ENCODE data around the gene CADPS. TPM values are rescaled to one million over a fixed set of nuclear protein-coding genes. Genes with fewer than 3 reads are reported as not detected.

The CADPS gene
- total RNA-seq, 2 experiments from 2014 or later = not detected

DNA sequence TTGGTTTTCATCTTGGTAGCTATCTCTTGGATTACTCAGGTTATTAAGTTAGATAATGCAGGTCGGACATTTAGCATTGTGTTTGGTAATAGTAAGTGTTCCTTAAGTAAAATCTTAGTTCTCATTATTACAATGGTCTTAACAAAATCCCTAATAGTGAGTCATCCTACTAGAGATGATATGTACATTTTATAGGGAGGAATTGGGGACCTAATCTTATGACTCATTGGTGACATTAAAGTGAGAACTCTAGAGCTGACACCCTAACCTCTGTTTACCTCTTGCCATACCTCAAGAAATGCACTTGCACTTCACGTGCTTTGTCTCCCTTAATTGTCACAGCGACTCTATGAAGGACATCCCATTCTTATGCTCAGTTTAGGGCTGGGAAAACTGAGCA lies 174.9 kb downstream of the CADPS start:
- ChIA-PET CTCF (interaction anchor here (1.4 kb wide), 1 partner anchor 12 kb away, joined by 3 read pairs; no protein-coding TSS in a partner anchor), POLR2A (no interaction called here)

DNA sequence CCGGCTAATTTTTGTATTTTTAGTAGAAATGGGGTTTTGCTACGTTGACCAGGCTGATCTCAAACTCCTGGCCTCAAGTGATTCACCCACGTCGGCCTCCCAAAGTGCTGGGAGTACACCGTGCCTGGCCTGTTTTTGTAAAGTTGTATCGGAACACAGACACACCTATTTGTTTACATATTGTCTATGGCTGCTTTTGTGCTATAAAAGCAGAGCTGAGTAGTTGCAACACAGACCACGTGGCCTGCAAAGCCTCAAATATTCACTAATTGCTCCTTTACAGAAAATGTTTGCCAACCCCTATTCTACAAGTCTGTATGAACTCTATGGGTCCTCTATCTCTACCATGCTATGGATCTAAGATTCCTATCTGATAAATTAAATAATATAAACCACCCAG lies 175.5 kb downstream of the CADPS start:
- CTCF ChIA-PET = interaction anchor here (1.4 kb wide), 1 partner anchor 12 kb away, joined by 3 read pairs; no protein-coding TSS in a partner anchor

DNA sequence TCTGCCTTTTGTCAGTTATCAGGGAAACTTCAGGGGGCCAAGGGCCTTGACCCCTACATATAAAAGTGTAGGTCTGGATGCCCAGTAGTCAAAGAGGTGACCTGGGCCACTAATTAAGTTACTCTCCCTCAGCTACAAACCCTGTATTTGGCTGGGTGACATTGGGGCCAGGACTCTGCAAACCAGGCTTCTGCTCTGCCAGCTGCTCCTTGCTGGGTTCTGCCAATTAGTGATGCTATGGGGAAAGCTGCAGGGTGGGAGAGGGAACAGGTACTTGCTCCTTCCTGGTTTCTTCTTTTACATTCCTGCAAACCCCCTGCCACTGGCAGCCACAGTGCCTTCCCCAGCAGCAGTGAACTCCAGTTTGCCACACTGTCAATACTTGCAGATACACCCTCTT lies 179.2 kb downstream of the CADPS start:
- POLR2A ChIA-PET = no interaction called here

More for the DNA sequence above, 175.5 kb downstream of the CADPS start:
- POLR2A ChIA-PET = no interaction called here

DNA sequence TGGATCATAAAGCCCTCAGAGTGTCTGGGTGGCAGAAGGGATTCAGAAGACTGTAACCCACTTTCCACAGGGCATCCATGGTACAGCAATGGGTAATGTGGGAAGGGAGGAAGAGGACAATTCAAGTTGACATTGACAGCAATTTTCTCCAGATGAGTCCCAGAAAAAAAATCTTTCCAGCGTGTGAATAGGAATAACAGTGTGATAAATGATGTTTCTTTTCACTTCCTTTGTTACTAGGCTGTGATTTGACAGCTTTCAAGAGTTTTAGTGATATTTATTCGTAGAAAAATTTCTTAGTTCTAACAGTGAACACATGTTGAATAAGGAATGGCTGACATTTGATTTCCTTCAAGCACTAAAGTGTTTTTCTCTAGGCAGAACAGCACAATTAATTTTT lies 186.4 kb downstream of the CADPS start:
- POLR2A ChIA-PET = no interaction called here
- CTCF ChIA-PET = interaction anchor here (1.0 kb wide), 1 partner anchor 11 kb away, joined by 3 read pairs; no protein-coding TSS in a partner anchor

More for the DNA sequence above, 179.2 kb downstream of the CADPS start:
- CTCF ChIA-PET = interaction anchor here (1.3 kb wide), 1 partner anchor 13 kb away, joined by 3 read pairs; no protein-coding TSS in a partner anchor

DNA sequence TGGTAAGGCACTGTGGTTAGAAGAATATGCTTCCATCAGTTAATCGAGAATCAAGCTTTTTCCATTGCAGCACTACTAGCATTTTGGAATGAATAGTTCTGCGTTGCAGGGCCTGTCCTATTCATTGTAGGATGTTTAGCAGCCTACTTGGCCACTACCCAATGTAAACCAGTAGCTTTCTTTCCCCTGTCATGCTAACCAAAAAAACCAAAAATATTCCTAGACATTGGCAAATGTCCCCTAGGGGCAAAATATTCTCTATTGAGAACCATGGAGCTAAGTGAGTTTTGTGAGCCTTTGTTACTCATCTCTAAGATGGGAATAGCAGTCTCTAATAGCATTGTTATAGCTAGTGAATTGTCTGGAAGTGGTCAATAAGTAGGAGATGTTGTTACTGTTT lies 187.2 kb downstream of the CADPS start:
- CTCF ChIA-PET = interaction anchor here (1.0 kb wide), 1 partner anchor 12 kb away, joined by 3 read pairs; no protein-coding TSS in a partner anchor

DNA sequence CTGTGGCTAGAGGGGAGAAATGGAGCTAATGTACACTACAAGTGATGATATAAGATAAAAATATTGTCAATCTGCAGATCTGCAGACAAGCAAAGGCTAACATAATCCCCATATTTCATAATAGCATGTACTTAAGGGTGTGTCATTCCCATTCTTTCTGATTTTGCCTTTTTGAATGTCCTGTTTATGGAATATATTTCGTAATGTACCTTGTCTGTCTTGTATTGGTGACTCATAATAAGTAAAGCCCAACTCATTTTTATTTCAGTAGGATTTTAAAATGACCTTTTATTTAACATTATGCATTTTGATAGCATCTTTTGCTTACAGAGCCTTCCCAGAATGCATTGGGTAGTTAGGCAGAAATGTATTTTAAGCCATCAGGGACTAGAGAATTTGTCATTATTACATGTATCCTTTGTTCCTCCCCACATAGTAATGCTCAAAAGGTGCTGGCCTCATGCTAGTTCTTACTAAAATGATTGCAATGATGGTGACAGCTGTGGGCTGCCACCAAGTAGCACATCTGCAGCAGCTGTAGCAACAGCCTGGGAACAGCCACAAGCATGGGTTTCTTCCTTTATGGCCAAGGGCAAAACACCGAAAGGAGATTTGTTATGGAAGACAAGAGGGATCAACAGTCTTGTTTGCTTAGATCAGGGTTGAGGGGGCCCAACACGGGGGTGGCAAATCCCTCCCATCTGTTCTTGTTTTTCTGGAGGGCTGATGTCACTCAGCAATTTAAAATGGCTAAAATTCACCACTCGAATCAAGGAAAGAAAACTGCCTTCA lies 188.5 kb downstream of the CADPS start:
- ChIA-PET CTCF (no interaction called here), POLR2A (no interaction called here)

More for the DNA sequence above, 187.2 kb downstream of the CADPS start:
- POLR2A ChIA-PET = no interaction called here

DNA sequence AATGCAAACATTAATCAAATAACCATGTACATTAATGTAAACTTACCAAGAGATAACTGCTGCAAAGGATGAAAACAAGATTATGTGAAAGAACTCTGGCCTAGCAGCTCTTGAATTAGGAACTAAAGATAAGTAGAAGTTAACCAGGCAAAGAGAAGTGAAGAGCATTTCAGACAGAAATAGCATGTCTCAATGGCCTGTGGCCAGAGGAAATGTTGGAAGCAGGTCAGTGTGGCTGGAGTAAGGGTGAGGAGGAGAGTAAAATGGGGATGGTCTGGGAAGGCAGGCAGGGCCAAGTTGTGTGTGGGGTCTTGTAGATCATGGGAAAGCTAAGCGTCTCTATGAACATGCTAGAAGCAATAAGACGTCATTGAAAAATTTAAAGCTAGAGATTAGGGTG lies 192.4 kb downstream of the CADPS start:
- ChIA-PET CTCF (no interaction called here), POLR2A (no interaction called here)

DNA sequence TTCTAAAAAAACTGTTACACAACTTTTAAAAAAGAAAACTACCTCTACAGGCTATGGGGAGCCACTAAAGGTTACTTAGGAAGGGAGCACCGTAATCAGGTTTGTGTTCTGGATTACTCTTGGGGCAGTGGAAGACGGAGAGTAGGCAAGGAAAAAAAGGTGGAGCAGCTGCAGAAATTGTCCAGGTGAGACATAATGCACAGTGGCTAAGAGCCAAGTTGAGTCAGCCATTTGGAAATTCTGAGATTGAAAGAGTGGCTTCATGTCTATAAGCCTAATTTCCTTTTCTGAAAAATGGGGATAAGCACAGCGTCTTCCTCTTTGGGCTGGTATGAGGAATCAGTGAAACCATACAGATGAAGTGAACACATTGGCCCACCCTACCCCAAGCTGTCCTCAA lies 195.2 kb downstream of the CADPS start:
- CTCF ChIA-PET = no interaction called here
- POLR2A ChIA-PET = no interaction called here

DNA sequence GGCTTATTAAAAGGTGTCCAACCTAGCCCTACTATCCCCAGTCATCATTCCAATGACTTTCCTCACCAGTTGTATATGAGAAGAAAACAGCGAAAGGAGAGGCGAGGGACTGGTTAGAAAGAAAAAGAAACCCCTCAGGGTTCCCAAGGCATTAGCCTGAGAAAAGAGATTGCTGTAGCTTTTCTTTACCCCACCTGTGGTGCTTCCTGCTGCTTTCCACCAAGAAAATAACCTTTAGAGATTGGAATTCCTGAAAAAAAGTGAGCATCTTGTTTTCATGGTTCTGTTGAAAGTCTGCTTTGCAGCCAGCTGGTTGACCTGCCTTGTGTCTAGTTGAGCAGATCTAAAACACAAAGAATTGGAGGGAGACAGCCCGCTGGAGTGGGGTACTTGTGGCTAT lies 196.4 kb downstream of the CADPS start:
- ChIA-PET CTCF (no interaction called here), POLR2A (no interaction called here)

DNA sequence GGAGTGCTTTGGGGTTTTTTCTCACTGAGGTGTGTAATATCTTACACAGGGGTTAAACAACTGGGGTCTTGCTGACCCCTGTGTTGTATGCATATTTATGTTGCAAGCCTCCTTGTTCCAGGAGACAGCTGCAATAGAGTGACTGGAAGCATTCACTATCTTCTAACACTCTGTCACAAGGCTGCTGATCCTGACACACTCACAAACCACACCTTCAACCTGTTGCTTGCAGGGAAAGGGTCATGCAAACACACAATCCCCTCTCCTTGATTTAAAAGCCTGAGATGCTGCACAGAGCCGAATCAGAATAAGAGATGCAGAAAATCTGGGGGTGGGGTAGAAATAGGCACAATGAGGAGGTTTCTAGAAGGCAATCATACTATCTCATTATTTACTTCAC lies 197.3 kb downstream of the CADPS start:
- ChIA-PET CTCF (no interaction called here), POLR2A (no interaction called here)

DNA sequence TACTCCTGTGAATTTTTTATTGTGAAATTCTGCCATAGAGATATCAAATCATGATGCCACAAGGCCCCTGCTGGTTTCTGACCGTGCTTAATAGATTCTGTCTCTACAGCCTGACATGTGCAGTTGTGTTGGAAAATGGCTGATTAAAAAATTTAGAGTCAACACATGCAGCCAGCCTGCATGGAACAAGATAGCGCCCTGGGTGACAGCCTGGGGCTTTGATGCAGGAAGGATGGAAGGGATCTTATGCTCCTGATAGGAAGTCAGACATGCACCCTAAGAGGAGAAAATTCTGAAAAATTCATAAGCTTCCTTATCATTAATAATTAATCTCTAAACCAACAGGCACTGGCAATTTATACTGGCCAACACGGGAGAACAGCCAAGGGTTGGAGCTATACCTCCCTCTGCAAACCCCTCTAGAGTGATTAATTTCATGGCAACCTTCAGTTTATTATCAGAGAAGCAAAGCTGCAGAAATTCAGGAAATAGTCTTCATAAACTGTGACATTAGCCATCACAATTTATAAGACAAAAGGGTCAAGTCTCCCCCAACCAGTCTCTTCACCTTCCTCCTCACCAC lies 198.4 kb downstream of the CADPS start:
- CTCF ChIA-PET = no interaction called here
- POLR2A ChIA-PET = no interaction called here

DNA sequence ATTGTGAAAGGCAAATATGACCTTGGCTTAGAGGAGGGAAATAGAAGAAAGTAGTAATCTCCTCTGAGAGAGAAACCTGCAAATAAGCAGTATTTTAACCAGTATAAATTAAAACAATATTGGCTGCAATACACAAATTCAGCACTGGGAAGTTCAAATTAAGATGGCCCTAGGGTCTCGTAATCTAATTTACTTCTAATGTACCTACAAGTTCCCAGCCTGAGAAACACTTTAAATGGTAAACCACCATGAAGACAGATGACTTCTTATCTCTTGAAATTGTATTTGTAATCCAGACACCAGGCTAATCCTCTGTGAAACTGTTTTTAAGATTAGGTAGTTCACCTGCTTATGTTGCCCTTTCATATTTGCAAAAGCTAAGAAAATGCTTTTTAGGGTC lies 199.7 kb downstream of the CADPS start:
- POLR2A ChIA-PET = no interaction called here
- CTCF ChIA-PET = no interaction called here

DNA sequence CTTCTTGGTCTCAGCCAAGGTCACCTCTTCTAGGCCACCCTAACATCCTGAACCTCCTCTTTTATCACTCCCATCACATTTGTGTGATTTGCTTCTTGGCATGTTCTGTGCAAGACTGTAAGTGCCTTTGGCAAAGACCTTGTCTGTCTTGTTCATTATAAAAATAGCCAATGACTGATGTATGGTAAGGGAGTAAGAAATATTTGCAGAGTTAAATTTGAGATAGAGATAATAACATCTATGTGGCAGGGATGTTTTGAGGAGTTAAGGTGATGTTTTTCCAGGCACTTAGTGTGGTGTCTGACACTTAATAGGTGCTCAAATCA lies 202.3 kb downstream of the CADPS start:
- ChIA-PET POLR2A (no interaction called here), CTCF (no interaction called here)

DNA sequence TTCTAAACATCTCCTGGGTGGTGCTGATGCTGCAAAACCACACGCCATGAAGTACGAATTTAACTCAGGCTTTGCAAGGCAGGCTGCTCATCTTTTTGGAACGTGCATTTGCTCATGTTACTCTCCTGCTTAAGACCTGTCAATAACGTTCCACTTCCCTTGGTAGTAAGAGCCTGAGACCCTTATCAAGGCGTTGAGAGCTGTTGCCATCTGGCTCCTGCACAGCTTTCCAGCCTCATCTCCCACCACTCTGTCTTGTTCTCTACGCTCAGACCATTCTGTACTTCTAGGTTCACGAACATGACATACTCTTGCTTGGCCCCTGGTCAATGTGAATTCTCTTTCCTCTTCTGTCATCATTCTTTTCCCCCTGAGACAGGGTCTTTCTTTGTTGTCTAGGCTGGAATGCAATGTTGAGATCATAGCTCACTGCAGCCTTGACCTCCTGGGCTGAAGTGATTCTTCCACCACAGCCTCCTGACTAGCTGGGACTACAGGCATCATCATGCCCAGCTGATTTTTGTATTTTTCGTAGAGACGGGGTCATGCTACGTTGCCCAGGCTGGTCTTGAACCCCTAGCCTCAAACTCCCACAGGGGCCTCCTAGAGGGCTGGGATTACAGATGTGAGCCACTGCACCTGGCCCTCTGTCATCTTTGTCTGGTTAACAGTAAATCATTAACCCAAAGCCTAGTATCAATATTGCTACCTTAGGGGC lies 202.8 kb downstream of the CADPS start:
- CTCF ChIA-PET = no interaction called here
- POLR2A ChIA-PET = no interaction called here

DNA sequence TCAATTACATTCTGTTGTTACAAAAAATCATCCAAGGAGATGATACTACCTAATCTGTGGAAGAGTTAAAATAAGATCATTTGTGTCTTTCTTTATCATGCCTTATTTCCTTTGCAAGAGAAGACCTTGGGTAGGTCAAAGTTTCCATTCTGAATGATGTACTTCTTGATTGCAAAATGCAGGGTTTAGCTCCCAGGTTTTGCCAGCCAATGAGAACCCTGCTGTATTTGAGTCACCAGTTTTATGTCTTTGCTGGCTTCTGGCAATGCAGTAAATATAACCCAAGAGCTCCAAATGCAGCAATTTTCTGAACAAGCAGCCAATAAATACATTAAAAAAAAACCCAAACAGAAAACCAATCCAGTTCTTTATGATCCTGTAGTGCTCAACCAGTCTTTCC lies 204.9 kb downstream of the CADPS start:
- ChIA-PET CTCF (no interaction called here), POLR2A (no interaction called here)

DNA sequence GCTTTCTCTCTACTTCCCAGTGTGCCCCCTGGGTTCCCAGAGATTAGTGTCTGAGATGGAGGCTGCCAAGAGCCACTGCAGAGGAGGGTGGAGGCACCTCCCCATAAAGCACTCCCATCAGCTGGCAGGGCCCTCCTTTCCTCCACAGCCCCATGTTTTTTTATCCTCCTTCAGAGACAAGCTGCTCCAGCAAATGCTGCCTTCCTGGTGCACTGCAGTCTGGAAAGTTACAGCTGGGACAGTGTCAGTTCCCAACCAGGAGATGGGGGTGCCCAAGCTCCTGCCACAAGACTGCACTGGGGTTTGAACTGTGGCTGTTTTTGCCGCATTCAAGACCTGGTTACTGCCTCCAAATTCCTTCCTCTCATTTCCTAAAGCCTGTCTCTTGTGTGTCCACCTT lies 206.1 kb downstream of the CADPS start:
- ChIA-PET POLR2A (no interaction called here), CTCF (no interaction called here)

DNA sequence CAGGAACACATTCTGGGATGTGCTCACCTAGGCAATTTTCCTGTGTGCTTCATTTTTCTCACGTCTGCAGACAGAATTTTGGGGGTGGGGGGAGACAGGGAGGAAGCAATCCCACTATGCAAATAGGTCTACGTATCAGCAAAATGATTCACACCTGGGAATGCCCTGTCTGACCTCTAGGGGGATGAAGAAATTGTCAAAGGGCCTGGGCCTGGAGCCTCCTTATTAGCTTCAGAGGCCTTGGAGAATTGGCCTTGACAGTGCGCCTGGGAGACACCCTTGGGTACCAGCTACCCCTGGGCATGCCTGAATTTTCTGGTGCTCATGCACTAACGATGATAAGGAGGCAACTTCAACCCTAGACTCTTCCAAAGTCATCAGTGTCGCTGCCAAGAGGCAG lies 207.5 kb downstream of the CADPS start:
- POLR2A ChIA-PET = no interaction called here

DNA sequence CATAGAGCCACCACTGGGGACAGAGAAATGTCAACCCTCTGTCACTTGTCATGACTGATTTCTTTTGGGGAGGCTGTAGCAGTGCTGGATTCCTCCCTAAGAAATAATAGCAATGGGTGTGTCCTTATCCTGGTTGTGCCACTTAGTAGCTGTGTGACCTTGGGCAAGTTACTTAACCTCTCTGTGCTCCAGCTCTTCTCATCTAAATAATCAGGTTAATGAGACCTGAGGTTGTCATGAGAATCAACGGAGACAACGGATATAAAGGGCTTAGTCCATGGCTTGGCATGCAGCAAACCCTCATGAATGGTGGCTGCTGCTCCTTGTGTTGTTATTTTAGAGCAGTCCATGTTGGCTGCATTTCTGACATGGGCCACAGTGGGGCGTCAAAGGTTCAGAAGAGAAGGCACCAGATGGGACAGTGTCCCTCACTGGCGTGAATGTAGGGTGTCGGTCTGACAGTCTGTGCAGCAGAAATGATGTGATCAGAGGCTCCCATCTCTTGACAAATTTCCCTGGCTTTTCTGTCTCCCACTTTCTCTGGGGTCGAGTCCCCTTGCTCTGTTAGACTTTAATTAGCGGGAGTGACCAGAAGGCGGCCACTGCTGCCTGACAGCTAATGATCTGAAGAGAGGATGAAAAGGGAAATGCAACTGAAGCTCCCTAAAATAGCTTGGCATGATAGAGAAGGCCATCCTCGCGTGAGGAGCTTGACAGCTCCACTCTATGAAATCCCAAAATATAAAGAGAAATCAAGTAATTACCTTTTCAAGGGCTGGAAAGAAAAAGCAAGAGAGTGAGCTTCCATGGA lies 209.4 kb downstream of the CADPS start:
- CTCF ChIA-PET = no interaction called here
- POLR2A ChIA-PET = no interaction called here

More for the DNA sequence above, 207.5 kb downstream of the CADPS start:
- CTCF ChIA-PET = no interaction called here

DNA sequence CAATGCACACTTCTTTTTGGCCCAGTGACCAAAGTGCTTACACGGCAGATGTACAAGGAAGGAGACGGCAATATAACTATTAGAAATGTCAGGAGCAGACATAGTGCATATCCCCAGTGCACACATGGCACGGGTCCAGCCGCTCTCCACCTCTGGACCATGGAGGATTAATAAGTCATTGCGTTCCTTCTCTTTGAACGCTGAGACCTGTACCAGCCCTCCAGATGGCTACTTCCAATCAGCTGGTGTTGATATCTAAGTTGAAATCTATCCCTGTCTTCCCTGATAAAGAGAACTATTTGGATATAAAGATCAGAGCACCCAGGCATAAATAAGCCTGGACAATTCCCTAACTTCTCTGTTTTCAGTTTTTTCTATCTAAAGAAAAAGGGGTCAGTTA lies 212.5 kb downstream of the CADPS start:
- ChIA-PET POLR2A (no interaction called here), CTCF (interaction anchor here (0.7 kb wide), 1 partner anchor 46 kb away, joined by 3 read pairs; no protein-coding TSS in a partner anchor)

DNA sequence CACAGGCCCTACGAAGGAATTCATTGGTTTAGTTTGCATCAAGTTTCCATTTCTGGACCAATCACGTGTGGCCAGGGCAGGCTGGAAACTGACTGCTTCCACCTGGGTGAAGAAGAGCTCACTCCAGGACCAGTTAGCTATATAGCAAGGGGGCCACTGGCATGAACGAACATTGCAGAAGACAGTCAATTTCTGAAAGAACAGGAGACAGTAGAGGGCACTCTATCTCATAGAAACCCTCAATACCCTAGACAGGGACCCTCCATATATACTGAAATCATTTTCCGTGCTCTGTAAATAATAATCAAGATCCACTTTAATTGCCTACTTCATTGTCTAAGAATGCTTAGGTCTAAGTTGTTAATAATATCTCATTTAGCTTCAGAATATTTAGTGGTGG lies 215.6 kb downstream of the CADPS start:
- ChIA-PET POLR2A (no interaction called here), CTCF (no interaction called here)
